WTC11 (cell line): Measurements from ENCODE around the gene RND2. TPM values are rescaled to one million over a fixed set of nuclear protein-coding genes. Genes with fewer than 3 reads are reported as not detected.
"Not testable (repeated sequence)": the region's sequence is repeated elsewhere in the genome, so short reads cannot be mapped to it uniquely, and the experiment has no call there.

Source experiments
- ATAC-seq: fragments of 200-7000 bp; cut with Tn5 transposase; 2 replicates; pipeline ENCODE4 v1.10.0; 2021; ENCODE audit warnings: mild to moderate bottlenecking, moderate library complexity
- CTCF ChIA-PET: fragments of 300-600 bp; sonication (Branson Sonifier 250); formaldehyde crosslinking; loops from one replicate; lab custom pipeline; 2021; ENCODE audit warnings: antibody characterized with exemption; lab: Charles Lee
- POLR2A ChIA-PET: fragments of 350-600 bp; sonication (Branson Sonifier 250); formaldehyde crosslinking; loops from one replicate; lab custom pipeline; 2021; ENCODE audit warnings: antibody characterized with exemption; lab: Charles Lee
- DNase-seq: peaks from one replicate; pipeline ENCODE4 v3.0.0; 2021; ENCODE audit warnings: low spot score
- H3K27ac Mint-ChIP-seq: 2 replicates; pipeline ENCODE4 v1.8.0; 2021; ENCODE audit warnings: mixed read lengths
- H3K27me3 Mint-ChIP-seq: 2 replicates; pipeline ENCODE4 v1.8.0; 2021; ENCODE audit warnings: low read depth, mild to moderate bottlenecking, moderate library complexity, mixed read lengths
- H3K36me3 Mint-ChIP-seq: 2 replicates; pipeline ENCODE4 v1.8.0; 2021; ENCODE audit warnings: mixed read lengths
- H3K4me1 Mint-ChIP-seq: 2 replicates; pipeline ENCODE4 v1.8.0; 2022; ENCODE audit warnings: mixed read lengths
- H3K4me3 Mint-ChIP-seq: 2 replicates; pipeline ENCODE4 v1.8.0; 2021; ENCODE audit warnings: mild to moderate bottlenecking, moderate library complexity, mixed read lengths
- H3K9me3 Mint-ChIP-seq: 2 replicates; pipeline ENCODE4 v1.8.0; 2021; ENCODE audit warnings: mixed read lengths
- ESRRA ChIP-seq: sonication (generic); formaldehyde crosslinking; IDR thresholded peaks from 2 replicates; pipeline ENCODE4 v1.8.1; 2022; ENCODE audit warnings: mild to moderate bottlenecking, missing genetic modification reagents, borderline replicate concordance
- FOXJ3 ChIP-seq: sonication (generic); formaldehyde crosslinking; IDR thresholded peaks from 2 replicates; pipeline ENCODE4 v1.9.0; 2021; ENCODE audit warnings: missing genetic modification reagents, mild to moderate bottlenecking, borderline replicate concordance
- FOXP4 ChIP-seq: sonication (generic); formaldehyde crosslinking; IDR thresholded peaks from 2 replicates; pipeline ENCODE4 v1.8.0; 2022; ENCODE audit warnings: mild to moderate bottlenecking, missing genetic modification reagents
- GTF2I ChIP-seq: fragments of 250-450 bp; sonication (Bioruptor Pico); conservative IDR thresholded peaks from 2 replicates; pipeline ENCODE4 v1.4.0; 2021; ENCODE audit warnings: mild to moderate bottlenecking
- KAT7 ChIP-seq: sonication (generic); formaldehyde crosslinking; IDR thresholded peaks from 2 replicates; pipeline ENCODE4 v1.8.1; 2023; ENCODE audit warnings: missing genetic modification reagents, mild to moderate bottlenecking, borderline replicate concordance
- MLX ChIP-seq: sonication (generic); formaldehyde crosslinking; IDR thresholded peaks from 2 replicates; pipeline ENCODE4 v1.8.1; 2023; ENCODE audit warnings: mild to moderate bottlenecking, missing genetic modification reagents, moderate library complexity
- MXD4 ChIP-seq: fragments of 250-450 bp; sonication (Bioruptor Pico); IDR thresholded peaks from 2 replicates; pipeline ENCODE4 v1.8.0; 2021; ENCODE audit warnings: mild to moderate bottlenecking, moderate library complexity, borderline replicate concordance
- NFYB ChIP-seq: sonication (generic); formaldehyde crosslinking; conservative IDR thresholded peaks from 2 replicates; pipeline ENCODE4 v1.8.0; 2022; ENCODE audit warnings: low read depth, missing genetic modification reagents
- OVOL2 ChIP-seq: fragments of 250-450 bp; sonication (Bioruptor Pico); IDR thresholded peaks from 2 replicates; pipeline ENCODE4 v1.9.0; 2021; ENCODE audit warnings: mild to moderate bottlenecking, borderline replicate concordance
- RELA ChIP-seq: sonication (generic); formaldehyde crosslinking; IDR thresholded peaks from 2 replicates; pipeline ENCODE4 v1.8.1; 2022; ENCODE audit warnings: missing genetic modification reagents, mild to moderate bottlenecking, borderline replicate concordance
- SMAD3 ChIP-seq: sonication (generic); formaldehyde crosslinking; IDR thresholded peaks from 2 replicates; pipeline ENCODE4 v1.8.0; 2022; ENCODE audit warnings: missing genetic modification reagents, mild to moderate bottlenecking, borderline replicate concordance
- SMAD4 ChIP-seq: sonication (generic); formaldehyde crosslinking; IDR thresholded peaks from 2 replicates; pipeline ENCODE4 v1.8.0; 2022; ENCODE audit warnings: mild to moderate bottlenecking, missing genetic modification reagents
- TEAD1 ChIP-seq: sonication (generic); formaldehyde crosslinking; IDR thresholded peaks from 2 replicates; pipeline ENCODE4 v1.8.0; 2022; ENCODE audit warnings: mild to moderate bottlenecking, missing genetic modification reagents
- ZMAT4 ChIP-seq: fragments of 250-450 bp; sonication (Bioruptor Pico); IDR thresholded peaks from 2 replicates; pipeline ENCODE4 v1.9.0; 2021; ENCODE audit warnings: mild to moderate bottlenecking
- ZNF219 ChIP-seq: sonication (generic); formaldehyde crosslinking; IDR thresholded peaks from 2 replicates; pipeline ENCODE4 v1.8.0; 2023; ENCODE audit warnings: missing genetic modification reagents, mild to moderate bottlenecking, borderline replicate concordance
- ZNF512 ChIP-seq: sonication (generic); formaldehyde crosslinking; IDR thresholded peaks from 2 replicates; pipeline ENCODE4 v1.8.1; 2022; ENCODE audit warnings: missing genetic modification reagents, borderline replicate concordance
- ZNF671 ChIP-seq: fragments of 250-450 bp; sonication (Bioruptor Pico); IDR thresholded peaks from 2 replicates; pipeline ENCODE4 v1.8.0; 2021; ENCODE audit warnings: mild to moderate bottlenecking
- ZSCAN18 ChIP-seq: fragments of 250-450 bp; sonication (Bioruptor Pico); IDR thresholded peaks from 2 replicates; pipeline ENCODE4 v2.1.2; 2022; ENCODE audit warnings: mild to moderate bottlenecking, moderate library complexity
- total RNA-seq: library from RNA; stranded (reverse); gene quantifications from 3 replicates; pipeline ENCODE4 v1.2.3, GENCODE V29; 2021
- TF ChIP-seq, protein P1 (sequence below): sonication (generic); formaldehyde crosslinking; IDR thresholded peaks from 2 replicates; pipeline ENCODE4 v1.8.0; 2022; ENCODE audit warnings: mild to moderate bottlenecking, missing genetic modification reagents
- TF ChIP-seq, protein P2 (sequence below): sonication (generic); formaldehyde crosslinking; IDR thresholded peaks from 2 replicates; pipeline ENCODE4 v1.8.0; 2022; ENCODE audit warnings: missing genetic modification reagents
- TF ChIP-seq, protein P3 (sequence below): fragments of 250-450 bp; sonication (Bioruptor Pico); IDR thresholded peaks from 2 replicates; pipeline ENCODE4 v1.8.0; 2021; ENCODE audit warnings: mild to moderate bottlenecking

The RND2 gene
- total RNA-seq, 1 experiment from 2014 or later = 50.2 TPM

DNA sequence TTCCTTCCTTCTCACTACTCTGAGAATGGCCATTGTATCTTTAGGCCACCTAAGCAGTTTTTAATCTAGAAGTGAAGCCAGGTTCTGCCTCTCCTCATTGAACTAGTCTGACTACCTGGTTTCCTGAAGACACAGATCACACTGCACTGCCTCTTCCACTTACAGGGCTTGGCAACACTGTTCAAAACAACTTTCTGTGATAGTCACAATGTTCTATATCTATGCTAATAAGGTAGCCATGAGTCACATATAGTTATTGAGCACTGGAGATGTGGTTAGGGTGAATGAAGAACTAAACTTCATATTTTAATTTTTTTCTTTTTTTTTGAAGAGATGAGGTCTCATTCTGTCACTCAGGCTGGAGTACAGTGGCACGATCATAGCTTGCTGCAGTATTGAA lies 26.9 kb downstream of the RND2 start (continued):
- TF ChIP-seq GTF2I (CRISPR knock-in tag) = no peak
- no peak for TF ChIP-seq ZNF671 (CRISPR knock-in tag)
- TF ChIP-seq, protein P1, sequence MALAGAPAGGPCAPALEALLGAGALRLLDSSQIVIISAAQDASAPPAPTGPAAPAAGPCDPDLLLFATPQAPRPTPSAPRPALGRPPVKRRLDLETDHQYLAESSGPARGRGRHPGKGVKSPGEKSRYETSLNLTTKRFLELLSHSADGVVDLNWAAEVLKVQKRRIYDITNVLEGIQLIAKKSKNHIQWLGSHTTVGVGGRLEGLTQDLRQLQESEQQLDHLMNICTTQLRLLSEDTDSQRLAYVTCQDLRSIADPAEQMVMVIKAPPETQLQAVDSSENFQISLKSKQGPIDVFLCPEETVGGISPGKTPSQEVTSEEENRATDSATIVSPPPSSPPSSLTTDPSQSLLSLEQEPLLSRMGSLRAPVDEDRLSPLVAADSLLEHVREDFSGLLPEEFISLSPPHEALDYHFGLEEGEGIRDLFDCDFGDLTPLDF (CRISPR knock-in tag) = no peak

GRCh38 chr17:43053008-43053407 lies 28.0 kb downstream of the RND2 start:
- POLR2A ChIA-PET, CTCF ChIA-PET, DNase-seq, ATAC-seq, H3K27ac Mint-ChIP-seq, H3K4me3 Mint-ChIP-seq, H3K4me1 Mint-ChIP-seq, H3K27me3 Mint-ChIP-seq, H3K9me3 Mint-ChIP-seq: not testable (repeated sequence)
- H3K36me3 Mint-ChIP-seq = peaks cover 38% of the 10 kb centered on the region

GRCh38 chr17:43056051-43056450 lies 31.0 kb downstream of the RND2 start:
- no peaks in the 10 kb centered on the region for H3K27me3 Mint-ChIP-seq
- CTCF ChIA-PET = interaction anchor here (0.9 kb wide), 1 partner anchor 253 kb away, joined by 3 read pairs; no protein-coding TSS in a partner anchor
- no peaks in the 10 kb centered on the region for H3K9me3 Mint-ChIP-seq
- DNase-seq (no peak), ATAC-seq (no peak)
- H3K4me3 Mint-ChIP-seq = no peak overlapping the region
- peaks cover 4% of the 10 kb centered on the region; the same call in 1 of the 2 replicates for H3K4me1 Mint-ChIP-seq
- no peak overlapping the region for H3K27ac Mint-ChIP-seq
- H3K36me3 Mint-ChIP-seq = peaks cover 38% of the 10 kb centered on the region
- POLR2A ChIA-PET = no interaction called here
- TF ChIP-seq ZMAT4 = no peak
- TF ChIP-seq, protein P2, sequence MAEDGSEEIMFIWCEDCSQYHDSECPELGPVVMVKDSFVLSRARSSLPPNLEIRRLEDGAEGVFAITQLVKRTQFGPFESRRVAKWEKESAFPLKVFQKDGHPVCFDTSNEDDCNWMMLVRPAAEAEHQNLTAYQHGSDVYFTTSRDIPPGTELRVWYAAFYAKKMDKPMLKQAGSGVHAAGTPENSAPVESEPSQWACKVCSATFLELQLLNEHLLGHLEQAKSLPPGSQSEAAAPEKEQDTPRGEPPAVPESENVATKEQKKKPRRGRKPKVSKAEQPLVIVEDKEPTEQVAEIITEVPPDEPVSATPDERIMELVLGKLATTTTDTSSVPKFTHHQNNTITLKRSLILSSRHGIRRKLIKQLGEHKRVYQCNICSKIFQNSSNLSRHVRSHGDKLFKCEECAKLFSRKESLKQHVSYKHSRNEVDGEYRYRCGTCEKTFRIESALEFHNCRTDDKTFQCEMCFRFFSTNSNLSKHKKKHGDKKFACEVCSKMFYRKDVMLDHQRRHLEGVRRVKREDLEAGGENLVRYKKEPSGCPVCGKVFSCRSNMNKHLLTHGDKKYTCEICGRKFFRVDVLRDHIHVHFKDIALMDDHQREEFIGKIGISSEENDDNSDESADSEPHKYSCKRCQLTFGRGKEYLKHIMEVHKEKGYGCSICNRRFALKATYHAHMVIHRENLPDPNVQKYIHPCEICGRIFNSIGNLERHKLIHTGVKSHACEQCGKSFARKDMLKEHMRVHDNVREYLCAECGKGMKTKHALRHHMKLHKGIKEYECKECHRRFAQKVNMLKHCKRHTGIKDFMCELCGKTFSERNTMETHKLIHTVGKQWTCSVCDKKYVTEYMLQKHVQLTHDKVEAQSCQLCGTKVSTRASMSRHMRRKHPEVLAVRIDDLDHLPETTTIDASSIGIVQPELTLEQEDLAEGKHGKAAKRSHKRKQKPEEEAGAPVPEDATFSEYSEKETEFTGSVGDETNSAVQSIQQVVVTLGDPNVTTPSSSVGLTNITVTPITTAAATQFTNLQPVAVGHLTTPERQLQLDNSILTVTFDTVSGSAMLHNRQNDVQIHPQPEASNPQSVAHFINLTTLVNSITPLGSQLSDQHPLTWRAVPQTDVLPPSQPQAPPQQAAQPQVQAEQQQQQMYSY (CRISPR knock-in tag) = no peak
- no peak for TF ChIP-seq SMAD3 (CRISPR knock-in tag)
- no peak for TF ChIP-seq MXD4 (CRISPR knock-in tag)
- TF ChIP-seq KAT7 (CRISPR knock-in tag) = no peak
- TF ChIP-seq ZNF219 (CRISPR knock-in tag) = no peak
- no peak for TF ChIP-seq ZSCAN18 (CRISPR knock-in tag)
- no peak for TF ChIP-seq SMAD4
- no peak for TF ChIP-seq ESRRA (CRISPR knock-in tag)
- TF ChIP-seq OVOL2 (CRISPR knock-in tag) = no peak
- no peak for TF ChIP-seq FOXP4 (CRISPR knock-in tag)
- TF ChIP-seq, protein P3, sequence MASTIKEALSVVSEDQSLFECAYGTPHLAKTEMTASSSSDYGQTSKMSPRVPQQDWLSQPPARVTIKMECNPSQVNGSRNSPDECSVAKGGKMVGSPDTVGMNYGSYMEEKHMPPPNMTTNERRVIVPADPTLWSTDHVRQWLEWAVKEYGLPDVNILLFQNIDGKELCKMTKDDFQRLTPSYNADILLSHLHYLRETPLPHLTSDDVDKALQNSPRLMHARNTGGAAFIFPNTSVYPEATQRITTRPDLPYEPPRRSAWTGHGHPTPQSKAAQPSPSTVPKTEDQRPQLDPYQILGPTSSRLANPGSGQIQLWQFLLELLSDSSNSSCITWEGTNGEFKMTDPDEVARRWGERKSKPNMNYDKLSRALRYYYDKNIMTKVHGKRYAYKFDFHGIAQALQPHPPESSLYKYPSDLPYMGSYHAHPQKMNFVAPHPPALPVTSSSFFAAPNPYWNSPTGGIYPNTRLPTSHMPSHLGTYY = no peak
- no peak for TF ChIP-seq ZNF512
- TF ChIP-seq GTF2I (CRISPR knock-in tag) = no peak
- TF ChIP-seq TEAD1 (CRISPR knock-in tag) = no peak
- no peak for TF ChIP-seq NFYB (CRISPR knock-in tag)
- no peak for TF ChIP-seq MLX (CRISPR knock-in tag)
- no peak for TF ChIP-seq RELA (CRISPR knock-in tag)
- no peak for TF ChIP-seq FOXJ3 (CRISPR knock-in tag)
